Cardiac muscle cell (in vitro differentiated cells and primary cell): ENCODE data around the gene KCNAB2. TPM values are rescaled to one million over a fixed set of nuclear protein-coding genes. Genes with fewer than 3 reads are reported as not detected.

Source experiments
- DNase-seq, 2 donors: peaks; one replicate each; pipeline versions ENCODE4 v3.0.0 to v3.0.0-alpha.2; 2010 to 2017; ENCODE audit warnings: low read depth in 1 of 2, low spot score in 1 of 2
- H3K27ac ChIP-seq: fragments of 200-600 bp; sonication (generic); 2 replicates; pipeline ENCODE4 v1.5.1; 2016
- H3K27me3 ChIP-seq: fragments of 200-600 bp; sonication (generic); 2 replicates; pipeline ENCODE4 v1.6.0; 2016; ENCODE audit warnings: control low read depth
- H3K36me3 ChIP-seq: fragments of 200-600 bp; sonication (generic); 2 replicates; pipeline ENCODE4 v1.5.1; 2016; ENCODE audit warnings: control low read depth
- H3K4me1 ChIP-seq: fragments of 200-600 bp; sonication (generic); 2 replicates; pipeline ENCODE4 v1.8.1; 2017; ENCODE audit warnings: low read depth, mild to moderate bottlenecking, mixed run types
- H3K4me3 ChIP-seq: fragments of 200-600 bp; sonication (generic); 2 replicates; pipeline ENCODE4 v1.5.1; 2016; ENCODE audit warnings: mild to moderate bottlenecking
- H3K9me3 ChIP-seq: fragments of 200-600 bp; sonication (generic); 2 replicates; pipeline ENCODE4 v1.5.1; 2017; ENCODE audit warnings: low read depth, mild to moderate bottlenecking, control low read depth
- CTCF ChIP-seq: IDR thresholded peaks from 2 replicates; pipeline ENCODE4 v1.5.1; 2012; ENCODE audit warnings: low read depth, mild to moderate bottlenecking, low read length
- polyA plus RNA-seq: library from polyadenylated mRNA; unstranded; fragments of >200 nt; fragmentation: Nextera tagmentation; extraction: Ambion mirVana; gene quantifications from 2 replicates; pipeline ENCODE4 v1.2.1, GENCODE V29; 2016
- total RNA-seq: library from RNA; depleted of rRNA; stranded (reverse); fragments of >200 nt; gene quantifications from 2 replicates; pipeline ENCODE4 v1.2.3, GENCODE V29; 2016

The KCNAB2 gene
- total and polyA plus RNA-seq, 2 experiments from 2014 or later = 5.5 to 10.8 TPM

DNA sequence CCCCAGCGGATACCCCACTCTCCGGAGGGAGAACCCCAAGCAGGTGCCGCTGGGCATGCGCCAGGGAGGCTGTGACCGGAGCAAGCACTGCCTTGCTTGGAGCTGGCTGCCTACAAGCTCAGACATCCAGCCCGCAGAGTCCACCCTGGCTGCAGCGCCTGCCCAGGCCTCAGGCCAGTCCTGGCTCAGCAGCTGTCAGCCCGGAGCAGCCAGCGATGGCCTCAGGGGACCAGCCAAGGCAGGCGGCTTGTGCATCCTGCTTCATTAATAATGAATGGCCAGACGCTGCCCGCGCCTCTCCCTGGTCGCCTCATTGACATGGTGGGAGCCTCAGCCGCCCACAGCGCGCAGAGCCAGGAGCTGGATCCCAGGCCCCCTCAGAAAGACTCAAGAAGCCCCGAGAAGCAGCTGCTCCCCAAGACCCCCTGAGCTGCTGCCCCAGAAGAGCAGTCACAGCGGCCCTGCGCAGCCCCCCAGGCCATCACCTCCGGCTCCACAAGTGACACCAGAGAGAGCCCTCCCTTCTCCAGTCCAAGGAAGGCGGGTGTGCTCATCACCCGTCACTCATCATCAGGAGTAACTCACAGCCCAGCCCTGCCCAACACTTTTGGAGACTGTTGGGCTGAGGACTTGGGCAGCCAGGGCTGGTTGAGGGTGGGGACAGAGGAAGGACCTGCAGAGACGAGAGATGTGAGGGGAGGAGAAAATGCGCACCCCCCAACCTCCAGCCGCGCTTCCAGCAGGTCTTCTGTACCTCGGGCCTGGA is 19.6 kb downstream of the KCNAB2 start:
- DNase-seq = no peak
- Histone ChIP-seq H3K9me3 (no peaks in the 10 kb centered on the region), H3K4me3 (no peak overlapping the region), H3K36me3 (no peaks in the 10 kb centered on the region), H3K27ac (no peak overlapping the region), H3K27me3 (no peaks in the 10 kb centered on the region), H3K4me1 (no peaks in the 10 kb centered on the region)
- no peak for TF ChIP-seq CTCF

DNA sequence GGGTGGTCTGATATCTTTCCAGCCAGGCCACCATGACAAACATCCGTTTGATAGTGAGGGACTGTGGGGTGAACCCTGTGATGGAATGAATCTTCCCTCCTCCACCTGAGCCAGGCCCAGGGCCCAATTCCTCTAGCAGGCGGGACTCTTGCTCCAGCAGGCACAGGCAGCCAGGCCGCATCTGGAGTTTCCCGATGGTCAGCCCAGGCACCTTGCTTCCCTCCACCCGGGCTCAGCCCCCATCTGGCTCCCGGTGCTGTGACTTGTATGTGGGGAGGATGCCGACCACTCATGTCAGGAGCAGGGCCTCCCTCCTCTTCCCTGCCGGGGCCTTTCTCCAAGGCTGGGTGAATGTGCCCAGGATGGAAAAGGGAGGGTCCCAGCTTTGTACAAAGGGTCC is 21.0 kb downstream of the KCNAB2 start:
- H3K4me3 ChIP-seq = no peak overlapping the region
- H3K4me1 ChIP-seq = no peaks in the 10 kb centered on the region
- no peaks in the 10 kb centered on the region for H3K36me3 ChIP-seq
- no peak for TF ChIP-seq CTCF
- H3K9me3 ChIP-seq = no peaks in the 10 kb centered on the region
- DNase-seq = no peak
- H3K27me3 ChIP-seq = no peaks in the 10 kb centered on the region
- no peak overlapping the region for H3K27ac ChIP-seq

DNA sequence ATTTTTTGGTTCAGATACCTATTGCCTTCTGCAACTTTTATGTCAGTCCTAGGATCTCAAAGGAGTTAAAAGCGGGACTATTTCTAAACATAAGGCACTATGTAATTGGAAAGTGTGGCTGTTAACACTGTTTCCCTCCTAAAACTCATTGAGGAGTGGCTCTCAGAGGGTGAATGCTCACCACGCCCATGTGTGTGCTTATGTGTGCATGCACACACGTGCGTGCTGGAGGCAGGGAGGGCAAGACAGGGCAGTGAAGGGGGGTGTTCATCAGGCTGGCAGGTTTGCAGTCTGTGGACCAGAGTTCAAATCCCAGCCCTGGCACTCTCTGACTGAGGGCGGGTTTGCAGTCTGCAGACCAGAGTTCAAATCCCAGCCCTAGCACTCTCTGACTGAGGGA is 22.4 kb downstream of the KCNAB2 start:
- Histone ChIP-seq H3K4me1 (no peaks in the 10 kb centered on the region), H3K9me3 (no peaks in the 10 kb centered on the region), H3K27ac (no peak overlapping the region), H3K27me3 (no peaks in the 10 kb centered on the region), H3K4me3 (no peak overlapping the region), H3K36me3 (no peaks in the 10 kb centered on the region)
- DNase-seq = no peak
- no peak for TF ChIP-seq CTCF

DNA sequence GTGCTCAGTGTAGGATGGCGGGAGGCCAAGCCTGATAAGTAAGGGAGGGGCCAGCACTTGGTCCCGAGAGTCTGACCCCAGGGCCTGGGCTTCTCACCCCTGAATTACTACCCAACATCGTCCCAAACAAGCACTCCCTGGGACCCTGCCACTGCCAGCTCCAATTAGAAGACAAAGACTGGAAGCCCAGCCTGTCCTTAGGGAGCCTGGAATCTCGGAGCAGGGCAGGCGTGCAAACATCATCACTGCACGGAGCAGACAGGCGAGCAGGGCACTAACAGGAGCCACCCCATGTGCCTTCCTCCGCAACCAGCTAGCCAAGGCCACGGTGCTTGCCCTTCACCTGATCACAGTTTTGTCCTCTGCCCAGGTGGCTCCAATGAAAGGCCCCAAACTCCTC is 23.2 kb downstream of the KCNAB2 start:
- Histone ChIP-seq H3K9me3 (no peaks in the 10 kb centered on the region), H3K27me3 (no peaks in the 10 kb centered on the region), H3K36me3 (no peaks in the 10 kb centered on the region), H3K27ac (no peak overlapping the region), H3K4me3 (no peak overlapping the region), H3K4me1 (no peaks in the 10 kb centered on the region)
- no peak for TF ChIP-seq CTCF
- DNase-seq = no peak

GRCh38 chr1:6069573-6069972 is 23.9 kb downstream of the KCNAB2 start:
- Histone ChIP-seq H3K4me1 (no peaks in the 10 kb centered on the region), H3K4me3 (no peak overlapping the region), H3K27ac (no peak overlapping the region), H3K9me3 (no peaks in the 10 kb centered on the region), H3K36me3 (no peaks in the 10 kb centered on the region), H3K27me3 (no peaks in the 10 kb centered on the region)
- no peak for TF ChIP-seq CTCF
- no peak for DNase-seq
